ENCODE data around the gene ARHGEF1.

DNA sequence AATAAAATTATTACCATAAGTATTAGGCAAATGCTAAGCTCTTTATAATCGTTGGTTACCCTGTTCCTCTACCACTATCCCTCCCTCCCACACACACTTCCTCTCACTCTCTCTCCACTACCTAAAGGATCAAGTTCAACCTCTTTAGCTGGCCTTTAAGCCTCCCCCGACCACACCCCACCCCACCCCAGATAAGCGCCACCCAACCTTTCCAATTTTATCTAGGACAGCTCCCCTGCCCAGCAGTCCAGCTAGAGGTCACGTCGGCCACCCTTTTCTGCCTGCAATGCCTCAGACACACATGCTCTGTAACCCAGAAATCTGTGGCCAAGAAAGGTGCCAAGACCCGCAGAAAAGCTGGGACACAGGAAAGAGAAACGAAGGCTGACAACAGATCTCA, 39.6 kb upstream of the ARHGEF1 start:
- TF ChIP-seq, protein P1, sequence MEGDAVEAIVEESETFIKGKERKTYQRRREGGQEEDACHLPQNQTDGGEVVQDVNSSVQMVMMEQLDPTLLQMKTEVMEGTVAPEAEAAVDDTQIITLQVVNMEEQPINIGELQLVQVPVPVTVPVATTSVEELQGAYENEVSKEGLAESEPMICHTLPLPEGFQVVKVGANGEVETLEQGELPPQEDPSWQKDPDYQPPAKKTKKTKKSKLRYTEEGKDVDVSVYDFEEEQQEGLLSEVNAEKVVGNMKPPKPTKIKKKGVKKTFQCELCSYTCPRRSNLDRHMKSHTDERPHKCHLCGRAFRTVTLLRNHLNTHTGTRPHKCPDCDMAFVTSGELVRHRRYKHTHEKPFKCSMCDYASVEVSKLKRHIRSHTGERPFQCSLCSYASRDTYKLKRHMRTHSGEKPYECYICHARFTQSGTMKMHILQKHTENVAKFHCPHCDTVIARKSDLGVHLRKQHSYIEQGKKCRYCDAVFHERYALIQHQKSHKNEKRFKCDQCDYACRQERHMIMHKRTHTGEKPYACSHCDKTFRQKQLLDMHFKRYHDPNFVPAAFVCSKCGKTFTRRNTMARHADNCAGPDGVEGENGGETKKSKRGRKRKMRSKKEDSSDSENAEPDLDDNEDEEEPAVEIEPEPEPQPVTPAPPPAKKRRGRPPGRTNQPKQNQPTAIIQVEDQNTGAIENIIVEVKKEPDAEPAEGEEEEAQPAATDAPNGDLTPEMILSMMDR (conservative IDR thresholded peaks at IDR 0.05; ENCODE audit: low read length) = no peak
- no peak for TF ChIP-seq EZH2phosphoT487 (IDR thresholded peaks at IDR 0.05; ENCODE audit: borderline replicate concordance)
